Transverse colon (tissue), 4 donors: ENCODE data around the gene CADPS.

ENCODE experiments used
- CTCF ChIP-seq, 5 experiments: fragments of 200-600 bp in 3 of 5; fragments of 450-650 bp in 2 of 5; sonication (generic) in 3 of 5; IDR thresholded peaks; 1 replicate in 2 of 5; 2 replicates in 3 of 5; pipeline ENCODE4 v1.5.1; 2016 to 2017; ENCODE audit warnings: antibody characterized with exemption in 5 of 5, inconsistent platforms in 3 of 5, mild to moderate bottlenecking in 2 of 5, moderate library complexity in 1 of 5
- EP300 ChIP-seq: sonication (generic); formaldehyde crosslinking; IDR thresholded peaks from one replicate; pipeline ENCODE4 v1.6.1; 2017; ENCODE audit warnings: antibody characterized with exemption, low read depth
- POLR2A ChIP-seq: fragments of 450-650 bp; IDR thresholded peaks from one replicate; pipeline ENCODE4 v1.6.1; 2016; ENCODE audit warnings: antibody characterized with exemption, mild to moderate bottlenecking, moderate library complexity
- POLR2AphosphoS5 ChIP-seq, 3 donors: sonication (generic); formaldehyde crosslinking; IDR thresholded peaks; one replicate each; pipeline ENCODE4 v1.6.1; 2016; ENCODE audit warnings: antibody characterized with exemption in 3 of 3

- no peak for TF ChIP-seq POLR2A
- TF ChIP-seq CTCF (IDR thresholded peaks at IDR 0.05), result no peak
- no peak for TF ChIP-seq EP300
- no peak for TF ChIP-seq POLR2AphosphoS5 (IDR thresholded peaks at IDR 0.05)
These were observed 17.7 kb upstream of the CADPS start for GRCh38 chr3:62892951-62893350.
